GM18951 (cell line): ENCODE data around the gene DAND5.

Source experiments
- POLR2A ChIP-seq: IDR thresholded peaks from 4 replicates; pipeline ENCODE4 v1.6.1; 2011; ENCODE audit warnings: mild to moderate bottlenecking; ENCODE audit not compliant: insufficient read length, insufficient read depth; ENCODE audit errors: extremely low read depth
- in situ Hi-C: fragments of 300-500 bp; cut with MboI; formaldehyde crosslinking; loops from one replicate; pipeline ENCODE4 v1.12.0; 2022; ENCODE audit warnings: low sequenced_read_pairs, mixed read lengths, inconsistent platforms; ENCODE audit not compliant: unreplicated experiment

The DAND5 gene

DNA sequence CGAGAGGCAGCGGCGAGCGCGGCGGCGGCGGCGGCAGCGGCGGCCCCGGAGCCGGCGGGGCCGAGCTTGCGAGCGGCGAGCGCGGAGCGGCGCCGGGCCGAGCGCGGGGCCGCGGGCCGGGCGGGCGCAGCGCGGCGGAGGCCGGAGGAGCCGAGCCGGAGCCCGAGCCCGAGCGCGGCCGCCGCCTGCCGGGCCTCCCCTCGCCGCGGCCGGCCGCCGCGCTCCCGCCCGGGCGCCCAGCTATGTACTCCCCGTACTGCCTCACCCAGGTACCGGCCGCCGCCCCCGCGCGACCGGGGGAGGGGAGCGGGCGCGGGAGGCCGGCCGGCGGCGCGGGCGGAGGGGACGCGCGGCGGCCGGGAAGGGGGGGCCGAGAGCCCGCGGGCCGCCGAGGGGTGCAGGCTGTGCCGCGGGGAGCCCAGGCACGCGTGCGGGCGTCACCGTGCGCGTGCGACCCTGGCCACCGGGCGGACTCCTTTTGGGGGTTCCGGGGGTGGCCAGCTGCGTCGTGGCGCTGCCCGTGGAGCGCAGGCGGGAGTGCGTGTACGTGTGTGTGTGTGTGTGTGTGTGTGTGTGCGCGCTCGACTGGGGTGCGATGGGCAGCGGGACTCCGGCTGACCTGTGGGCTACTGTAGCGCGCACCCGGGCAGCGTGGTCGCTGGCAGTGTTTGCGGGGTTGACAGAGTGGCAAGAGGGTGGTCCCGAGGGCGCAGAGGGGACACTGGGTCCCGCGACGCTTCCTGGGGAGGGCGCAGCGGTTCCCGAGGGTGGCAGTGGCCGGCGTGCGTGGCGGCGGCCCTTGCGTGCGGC is 26.4 kb downstream of the DAND5 start:
- in situ Hi-C loops, result loop anchor here (25.0 kb wide), 1 partner anchor 266 kb away; no protein-coding TSS in a partner anchor
- TF ChIP-seq POLR2A, result no peak

DNA sequence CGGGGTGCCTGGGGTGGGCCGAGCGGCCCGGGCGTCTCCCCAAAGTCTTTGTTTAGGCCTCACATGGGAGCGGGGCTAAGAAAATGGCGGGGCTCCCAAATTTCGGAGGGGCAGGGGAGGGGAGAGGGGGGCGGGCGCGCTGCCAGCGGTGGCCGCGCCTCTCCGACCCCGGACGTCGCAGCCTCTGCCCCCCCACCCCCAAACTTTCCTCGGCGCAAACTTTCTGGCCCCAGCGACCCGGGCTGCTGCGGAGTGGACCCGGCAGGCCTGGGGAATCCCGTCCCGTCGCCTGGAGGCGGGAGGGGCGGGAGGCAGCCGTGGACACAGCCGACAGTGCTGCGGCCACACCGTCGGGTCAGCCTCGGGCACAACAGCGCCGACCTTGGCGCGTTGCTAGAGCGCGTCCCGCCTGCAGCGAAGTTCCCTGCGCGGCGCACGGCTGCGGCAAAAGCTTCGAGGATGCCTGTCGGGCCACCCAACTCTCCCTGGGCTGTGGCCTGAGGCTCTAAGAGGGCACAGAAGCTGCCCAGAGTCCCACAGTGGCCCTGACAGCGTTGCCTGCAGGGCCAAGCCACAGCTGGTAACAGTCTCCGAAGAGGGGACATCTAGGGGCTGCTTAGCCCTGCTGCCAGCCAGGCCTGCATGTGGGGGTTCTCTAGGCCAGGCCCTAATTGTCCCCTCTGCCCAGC is 27.2 kb downstream of the DAND5 start:
- in situ Hi-C loops, result loop anchor here (25.0 kb wide), 1 partner anchor 266 kb away; no protein-coding TSS in a partner anchor
- TF ChIP-seq POLR2A, result no peak

DNA sequence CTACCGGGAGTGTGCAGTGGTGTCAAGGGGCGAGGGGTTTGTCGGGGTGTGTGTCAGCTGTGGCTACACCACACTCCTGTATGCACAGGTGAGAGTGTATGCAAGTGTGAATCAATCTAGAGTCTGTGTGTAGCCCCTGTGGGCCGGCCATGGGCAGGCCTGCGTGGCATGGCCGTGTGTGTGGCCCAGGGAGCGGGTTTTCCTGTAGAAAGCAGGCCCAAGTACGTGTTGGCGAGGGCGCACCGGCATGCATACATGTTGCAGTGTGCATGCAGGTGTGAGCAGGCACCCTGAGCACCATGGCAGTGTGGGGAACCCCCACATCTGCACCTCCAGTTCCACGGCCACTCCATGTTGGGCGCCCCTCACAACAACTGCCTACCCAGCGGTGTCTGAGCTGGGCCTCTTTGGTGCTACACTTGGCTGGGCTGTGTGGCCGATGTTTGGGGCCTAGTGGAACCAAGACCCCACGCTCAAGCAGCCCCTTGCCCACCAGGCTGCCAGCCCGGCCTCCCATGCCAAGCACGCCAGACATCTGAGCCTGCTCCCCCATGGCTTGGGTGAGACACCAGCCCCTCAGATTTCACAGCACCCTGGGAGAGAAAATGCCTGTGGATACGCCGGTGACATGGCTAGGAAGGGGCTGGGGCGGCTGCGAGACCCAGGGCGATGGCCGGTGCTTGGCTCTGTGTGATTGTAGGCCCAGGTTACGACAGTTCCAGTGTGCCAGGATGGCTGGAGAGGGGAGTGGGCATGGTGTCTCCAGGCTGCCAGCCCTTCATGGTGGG is 28.0 kb downstream of the DAND5 start:
- TF ChIP-seq POLR2A, result no peak
- in situ Hi-C loops, result loop anchor here (25.0 kb wide), 1 partner anchor 265 kb away; no protein-coding TSS in a partner anchor

DNA sequence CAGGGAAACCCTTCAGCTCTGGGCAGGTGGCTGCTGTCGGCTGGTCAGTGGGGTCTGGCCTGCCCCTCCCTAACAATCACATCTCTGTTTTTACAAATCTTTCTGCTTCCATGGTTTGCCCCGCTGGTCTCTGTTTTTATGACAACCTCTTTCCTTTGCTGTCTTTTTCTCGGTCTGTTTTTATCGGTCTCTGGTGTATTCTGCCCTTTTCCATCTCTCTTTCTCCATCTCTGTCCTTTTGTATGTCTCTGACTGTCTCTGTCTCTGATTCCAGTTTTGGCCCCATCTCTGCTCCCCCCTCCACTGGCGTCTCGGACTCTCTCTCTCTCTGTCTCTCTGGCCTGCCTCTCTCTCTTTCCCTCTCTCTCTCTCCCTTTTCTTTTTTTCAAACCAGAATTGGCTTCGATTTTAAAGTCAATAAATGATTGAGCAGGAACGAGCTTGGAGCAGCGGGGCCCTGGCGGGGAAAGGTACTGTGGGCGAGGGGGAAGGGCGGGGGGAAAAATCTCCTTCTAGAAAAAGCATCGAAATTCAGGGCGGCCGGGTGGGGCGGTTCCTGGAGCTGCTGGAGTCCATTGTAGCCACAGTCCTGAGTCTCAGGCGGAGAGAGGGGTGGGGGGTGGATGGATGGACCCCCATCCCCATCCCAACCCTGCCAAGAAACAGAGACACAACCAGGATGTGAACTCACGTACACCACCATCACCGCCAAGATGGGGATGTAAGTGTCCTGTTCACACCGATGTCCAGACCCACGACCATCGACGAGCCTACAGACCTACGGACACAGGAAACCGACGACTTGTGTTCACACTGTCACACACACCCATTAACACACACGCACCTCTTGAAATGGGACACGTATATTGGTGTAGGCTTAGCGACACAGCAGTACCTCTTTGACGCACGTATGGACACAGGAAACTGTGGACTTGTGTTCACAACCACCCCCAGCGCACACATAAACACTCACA is 28.9 kb downstream of the DAND5 start:
- no peak for TF ChIP-seq POLR2A
- in situ Hi-C loops, result loop anchor here (25.0 kb wide), 1 partner anchor 264 kb away; no protein-coding TSS in a partner anchor

DNA sequence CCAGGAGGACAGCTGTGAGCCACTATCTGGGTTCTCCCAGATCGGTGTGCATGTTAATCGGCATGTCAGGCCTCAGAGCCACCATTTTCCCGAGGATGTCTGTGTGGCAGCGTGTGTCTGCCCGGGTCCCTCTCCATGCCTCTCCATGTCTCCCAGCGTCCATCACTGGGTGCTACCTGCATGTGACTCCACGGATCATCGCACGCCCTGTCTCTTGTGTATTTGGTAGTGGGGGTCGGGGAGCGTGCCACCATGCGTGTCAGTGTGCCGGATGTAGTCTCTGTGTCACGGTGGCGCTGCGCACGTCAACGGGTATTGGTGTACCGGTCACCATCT is 31.8 kb downstream of the DAND5 start:
- no peak for TF ChIP-seq POLR2A
- in situ Hi-C loops, result no loop called here

DNA sequence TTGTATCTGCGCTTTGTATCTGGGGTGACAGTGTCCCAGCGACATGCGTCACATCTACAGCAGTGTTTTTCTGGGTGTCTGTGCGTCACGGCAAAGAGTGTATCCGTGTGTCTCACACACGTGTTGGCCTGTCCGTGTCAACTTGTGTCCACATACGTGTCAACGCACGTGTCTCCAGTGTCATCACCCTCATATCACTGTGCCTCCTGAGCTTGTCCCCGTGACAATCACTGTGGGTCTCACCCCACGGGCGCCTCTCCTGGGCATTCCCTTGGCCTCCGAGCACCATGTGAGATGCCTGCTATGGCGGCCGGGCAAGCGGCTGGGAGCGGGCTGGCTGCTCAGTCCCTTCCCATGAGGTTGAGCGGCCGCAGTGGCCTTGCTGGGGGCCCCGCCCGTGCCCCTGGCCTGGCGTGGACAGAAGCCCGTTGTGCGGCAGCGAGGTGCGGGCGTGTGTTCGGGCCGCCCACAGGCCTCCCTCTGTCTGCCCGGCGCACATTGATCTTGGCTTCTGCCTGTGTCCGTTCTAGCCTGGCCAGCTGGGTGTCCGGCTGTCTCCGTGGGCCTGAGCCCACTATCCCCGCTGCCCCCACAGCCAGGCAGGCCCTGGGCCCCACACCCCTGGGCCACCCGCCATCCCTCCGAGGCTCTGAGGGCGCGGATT is 32.3 kb downstream of the DAND5 start:
- TF ChIP-seq POLR2A, result no peak
- in situ Hi-C loops, result no loop called here

DNA sequence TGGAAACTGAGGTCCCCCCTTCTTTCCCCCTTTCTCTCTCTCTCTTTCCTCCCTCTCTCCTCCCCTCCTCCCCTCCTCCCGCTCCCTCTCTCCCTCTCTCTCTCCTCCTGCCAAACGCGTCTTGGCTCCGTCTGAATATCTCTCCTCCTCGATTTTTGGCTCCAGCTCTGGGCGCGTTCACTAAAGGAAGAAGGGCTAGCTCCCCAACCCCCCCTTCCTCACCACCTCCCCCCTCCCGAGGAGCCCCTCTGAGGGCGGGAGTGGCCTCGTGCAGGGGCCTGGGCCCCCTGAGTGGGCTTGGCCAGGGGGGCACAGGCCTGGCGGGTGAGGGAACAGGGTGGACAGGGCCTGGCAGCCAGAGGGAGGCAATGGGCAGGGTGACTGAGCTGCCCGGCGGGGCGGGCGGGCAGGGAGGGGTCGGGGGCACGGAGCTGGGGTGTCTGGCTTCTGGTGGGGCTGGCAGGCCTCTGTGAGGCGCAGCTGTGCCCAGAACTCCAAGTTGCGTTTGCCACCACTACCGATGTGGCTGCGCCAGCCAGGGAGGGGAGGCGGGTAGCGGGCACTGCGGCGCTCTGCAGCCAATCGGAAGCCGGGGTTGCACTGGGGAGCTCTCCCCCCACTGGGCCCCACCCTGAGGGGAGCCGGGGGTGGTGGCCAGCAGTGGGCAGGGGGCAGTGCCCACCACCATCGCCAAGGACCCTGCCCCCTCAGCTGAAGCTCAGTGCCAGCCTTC is 33.0 kb downstream of the DAND5 start:
- in situ Hi-C loops, result no loop called here
- no peak for TF ChIP-seq POLR2A

DNA sequence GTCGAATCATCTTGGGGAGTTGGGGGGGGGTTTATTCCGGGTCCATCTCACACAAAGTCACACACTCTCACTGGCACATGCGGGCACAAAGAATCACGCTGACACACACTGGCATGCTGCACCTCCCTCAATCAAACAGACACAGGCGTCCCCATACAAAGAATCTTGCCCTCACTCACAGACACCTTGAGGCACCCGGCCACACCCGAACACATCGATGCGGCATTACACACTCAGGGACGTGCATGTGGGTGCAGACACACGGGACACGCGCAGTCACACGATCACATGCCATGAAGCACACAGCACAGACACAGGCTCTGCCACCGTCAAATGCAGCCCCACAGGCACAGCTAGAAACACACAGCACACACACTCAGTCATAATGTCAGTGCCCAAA is 33.7 kb downstream of the DAND5 start:
- in situ Hi-C loops, result no loop called here
- no peak for TF ChIP-seq POLR2A

DNA sequence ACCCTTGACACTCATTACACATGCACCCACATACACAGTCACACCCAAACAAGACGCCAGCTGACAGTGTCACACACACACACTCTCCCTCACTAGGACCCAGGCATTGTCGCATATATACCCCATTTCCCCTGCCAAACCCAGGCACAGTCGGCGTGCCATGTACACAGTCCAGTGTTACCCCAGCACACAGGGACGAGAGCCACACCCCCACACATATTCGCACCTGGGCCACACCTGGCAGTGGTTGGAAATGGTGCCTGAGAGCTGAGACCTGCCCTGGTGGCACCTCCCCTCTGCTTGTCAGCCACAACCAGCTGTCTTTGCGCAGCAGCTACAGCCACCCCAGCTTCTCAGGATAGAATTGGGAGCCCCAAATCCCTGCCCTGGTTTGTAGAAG is 34.9 kb downstream of the DAND5 start:
- TF ChIP-seq POLR2A, result no peak
- in situ Hi-C loops, result no loop called here

DNA sequence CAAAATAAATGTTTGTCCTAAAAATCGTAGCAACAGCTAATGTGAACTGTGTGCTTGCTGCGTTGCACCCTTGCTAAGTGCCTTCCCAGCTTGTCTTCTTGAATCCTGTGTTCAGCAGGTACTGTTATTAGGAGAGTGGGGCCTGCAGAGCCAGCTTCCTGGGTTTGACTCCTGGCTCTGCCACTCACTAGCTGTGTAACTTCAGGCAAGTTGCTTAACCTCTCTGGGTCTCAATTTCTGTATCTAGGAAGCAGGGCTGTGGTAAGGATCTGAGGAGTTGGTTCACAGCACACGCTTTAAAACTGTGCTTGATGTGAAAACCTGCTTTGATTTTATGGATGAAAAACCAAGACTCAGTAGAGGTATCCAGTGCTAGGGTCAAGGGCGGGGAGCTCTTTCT is 35.9 kb downstream of the DAND5 start:
- no peak for TF ChIP-seq POLR2A
- in situ Hi-C loops, result no loop called here

DNA sequence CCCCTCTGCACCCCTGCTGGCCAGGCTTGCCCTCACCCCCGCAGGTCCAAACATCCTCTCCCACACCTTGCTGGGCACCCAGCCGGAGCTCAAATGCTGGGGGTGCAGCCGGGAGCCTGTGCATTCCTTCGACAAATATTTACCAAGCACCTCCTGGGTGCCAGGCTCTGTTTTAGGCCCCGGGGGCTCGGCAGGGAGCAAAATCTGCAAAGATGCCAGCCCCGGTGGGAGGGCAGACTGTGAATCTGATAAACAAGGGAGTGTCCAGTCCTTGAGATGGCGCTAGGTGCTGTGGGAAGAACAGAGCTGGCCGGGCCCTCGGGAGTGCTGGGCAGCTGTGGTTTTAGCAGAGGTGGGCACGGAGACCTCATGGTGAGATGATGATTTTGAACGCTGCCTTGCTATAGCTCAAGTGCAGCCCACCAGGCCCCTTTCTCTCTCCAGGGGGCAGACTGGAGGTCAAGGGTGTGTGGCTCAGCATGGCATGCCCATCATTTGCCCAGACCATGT is 36.5 kb downstream of the DAND5 start:
- TF ChIP-seq POLR2A, result no peak
- in situ Hi-C loops, result no loop called here
